NCI-H69 (cell line): Measurements from ENCODE around the gene VEZF1.
A peak's percentile ranks its signal among the peaks of the same experiment; 100 is the strongest.

Experiments used
- DNase-seq: peaks from one replicate; lab custom pipeline; 2025; lab: John Stamatoyannopoulos, UW

Gene VEZF1

DNA sequence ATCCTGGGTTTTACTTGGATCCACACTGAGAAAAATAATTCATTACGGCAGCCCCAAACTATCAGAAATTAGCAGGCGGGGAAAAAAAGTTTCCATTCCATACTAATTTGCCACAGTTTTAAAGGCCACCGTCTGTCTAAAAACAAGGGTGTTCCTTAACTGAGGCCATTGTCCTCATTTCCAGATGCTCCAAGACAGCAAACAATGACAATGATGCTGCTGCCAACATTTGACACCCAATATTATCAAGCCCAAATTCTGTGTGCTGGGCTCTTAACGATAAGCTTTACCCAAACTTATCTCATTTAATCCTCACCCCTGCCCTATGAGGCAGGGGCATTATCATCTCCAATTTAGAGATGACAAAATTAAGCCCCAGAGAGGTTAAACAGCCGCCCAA, 59.1 kb downstream of the VEZF1 start:
- no peak for DNase-seq

DNA sequence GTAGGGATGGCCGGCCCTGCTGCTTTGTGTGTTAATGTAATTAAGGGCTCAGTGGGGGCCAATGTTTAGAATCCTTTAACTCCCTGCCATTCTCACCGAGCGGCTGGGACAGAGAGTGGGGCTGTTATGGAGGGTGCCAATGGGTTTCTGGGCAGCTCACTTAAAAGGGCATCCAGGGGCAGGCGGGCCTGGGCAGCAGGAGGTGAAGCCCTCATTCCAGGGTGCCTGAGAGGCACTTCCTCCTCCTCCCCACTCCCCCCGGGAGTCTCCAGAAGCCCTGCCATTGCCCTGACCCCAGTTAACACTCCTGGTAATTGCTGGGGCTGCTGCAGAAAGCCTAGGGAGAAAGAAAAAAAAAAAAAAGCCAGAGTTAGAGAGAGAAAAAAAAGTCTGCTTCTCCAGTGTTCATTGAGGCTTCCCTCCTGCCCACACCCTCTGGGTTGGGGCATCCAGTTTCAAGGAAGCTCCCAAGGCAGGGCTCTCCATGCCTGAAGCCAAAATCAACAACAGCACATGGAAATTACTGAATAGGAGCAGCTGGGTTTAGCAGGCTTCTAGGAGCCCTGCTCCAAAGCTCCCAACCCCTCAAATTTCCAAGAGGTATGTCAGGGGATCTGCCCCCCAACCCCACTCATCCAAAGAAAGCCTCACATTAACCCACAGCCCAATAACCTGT, 60.9 kb downstream of the VEZF1 start:
- peak; percentile 100 for DNase-seq

DNA sequence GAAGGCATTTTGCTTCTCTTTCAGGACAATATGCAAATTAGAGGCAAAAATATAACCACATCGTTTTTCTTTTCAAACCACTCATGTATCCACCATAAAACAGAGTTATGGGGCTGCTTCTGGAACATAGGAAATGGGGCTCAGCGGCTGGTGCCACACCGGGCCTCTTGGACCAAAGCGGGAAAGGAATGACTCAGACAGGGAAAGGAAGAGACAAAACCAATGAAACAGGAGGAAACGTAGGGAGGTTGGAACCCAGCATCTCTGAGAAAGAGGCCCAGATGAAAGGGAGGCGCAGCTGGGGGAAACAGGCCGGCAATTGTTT, 61.4 kb downstream of the VEZF1 start:
- DNase-seq, result no peak

DNA sequence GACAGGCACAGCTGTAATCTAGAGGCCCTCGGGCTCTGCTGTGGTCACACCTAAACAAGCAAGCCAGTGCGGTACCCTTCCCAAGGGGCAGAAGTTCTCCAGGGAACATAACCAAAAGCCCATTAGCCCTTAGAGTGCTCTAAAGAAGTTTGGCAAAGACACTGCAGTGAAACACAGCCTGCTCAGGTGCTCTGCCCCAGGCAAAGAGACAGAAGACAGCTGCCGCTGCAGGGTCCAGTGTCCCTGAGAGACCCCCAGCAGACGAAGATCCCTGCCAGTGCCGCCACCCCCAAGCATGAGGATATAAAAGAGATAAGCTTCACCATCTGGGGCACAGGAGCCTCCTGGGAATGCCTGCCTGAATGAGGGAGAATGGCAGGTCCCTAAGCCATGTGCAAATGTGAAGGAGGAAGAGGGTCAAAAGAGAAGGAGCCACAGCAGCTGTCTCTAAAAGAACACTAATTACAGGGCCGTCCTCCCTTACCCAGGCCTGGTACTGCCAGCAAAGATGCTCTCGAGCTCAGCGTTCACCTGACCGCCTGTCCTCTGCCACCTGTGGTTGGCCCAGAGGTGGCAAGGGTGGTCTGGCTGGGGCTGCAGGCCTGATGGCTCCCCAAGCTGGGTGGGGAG, 62.6 kb downstream of the VEZF1 start:
- DNase-seq, result peak; percentile 99

DNA sequence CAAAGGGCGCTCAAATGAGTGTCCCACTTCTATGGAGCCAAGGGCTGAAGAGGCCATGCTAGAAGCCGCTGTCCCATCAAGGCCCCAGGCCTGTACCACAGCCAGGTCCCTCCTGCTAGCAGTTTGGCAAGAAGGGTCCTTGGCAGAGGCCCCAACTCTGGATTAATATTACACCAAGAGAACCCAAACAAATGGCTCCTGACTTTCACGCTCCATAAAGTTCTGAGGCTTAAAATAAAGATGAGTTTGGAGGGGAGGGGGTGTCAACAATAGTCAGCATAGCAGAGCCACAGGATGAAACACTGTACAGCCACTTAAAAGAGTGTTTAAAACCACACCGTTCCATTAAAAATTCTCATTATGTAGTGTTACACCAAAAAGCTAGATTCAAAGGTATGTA, 63.4 kb downstream of the VEZF1 start:
- peak; percentile 94 for DNase-seq
